Purkinje cell (primary cell): Measurements from ENCODE around the gene GOLPH3L. TPM values are rescaled to one million over a fixed set of nuclear protein-coding genes. Genes with fewer than 3 reads are reported as not detected.

Source experiments
- polyA plus RNA-seq: library from polyadenylated mRNA; unstranded; fragments of >200 nt; fragmentation: Nextera tagmentation; gene quantifications from 2 replicates; pipeline ENCODE4 v1.2.1, GENCODE V29; 2014

The GOLPH3L gene
- polyA plus RNA-seq, result 14.7 and 18.5 TPM in 2 replicates

GRCh38 chr1:150696995-150697927, at the start of gene GOLPH3L:
TSS of gene GOLPH3L (minus strand) at chr1:150697154. CDS start at chr1:150694838, 2,316 bp downstream.

GRCh38 chr1:150720703-150721102, 23.7 kb upstream of the GOLPH3L start, which contains the start of gene HORMAD1:
TSS of gene HORMAD1 (minus strand) at chr1:150720895. CDS start at chr1:150719505, 1,390 bp downstream.

GRCh38 chr1:150629115-150629928, 67.6 kb downstream of the GOLPH3L start, which contains the start of gene ENSA:
TSS of gene ENSA (minus strand) at chr1:150629612. CDS start at chr1:150629470, 142 bp downstream.

Other genes with a start within 250 kb of the GOLPH3L start
- 8.8 and 13.9 TPM in 2 replicates for gene TARS2, start 209.7 kb downstream of the GOLPH3L start, polyA plus RNA-seq
- 2.0 and 2.4 TPM in 2 replicates for gene ECM1, start 189.0 kb downstream of the GOLPH3L start, polyA plus RNA-seq
- not detected in 2 replicates for gene FALEC, start 181.4 kb downstream of the GOLPH3L start, polyA plus RNA-seq
- gene ADAMTSL4, start 147.7 kb downstream of the GOLPH3L start, polyA plus RNA-seq, result not detected in 2 replicates
- gene MCL1, start 117.5 kb downstream of the GOLPH3L start, polyA plus RNA-seq, result 4.1 and 4.2 TPM in 2 replicates
- gene ENSA, start 67.5 kb downstream of the GOLPH3L start, polyA plus RNA-seq, result 44.6 and 74.1 TPM in 2 replicates
- not detected in 2 replicates for gene HORMAD1, start 23.7 kb upstream of the GOLPH3L start, polyA plus RNA-seq
- gene CTSS, start 68.6 kb upstream of the GOLPH3L start, polyA plus RNA-seq, result 0.66 and 1.7 TPM in 2 replicates
- gene CTSK, start 111.1 kb upstream of the GOLPH3L start, polyA plus RNA-seq, result 3.8 and 11.7 TPM in 2 replicates
- gene ARNT, start 179.4 kb upstream of the GOLPH3L start, polyA plus RNA-seq, result 13.5 and 18.7 TPM in 2 replicates
- gene CTXND2, start 190.0 kb upstream of the GOLPH3L start, polyA plus RNA-seq, result not detected in 2 replicates
- gene SETDB1, start 229.2 kb upstream of the GOLPH3L start, polyA plus RNA-seq, result 7.4 and 12.1 TPM in 2 replicates